HTERT RPE-1 (cell line): Measurements from ENCODE around the gene DCD.
"Not testable (repeated sequence)": the region's sequence is repeated elsewhere in the genome, so short reads cannot be mapped to it uniquely, and the experiment has no call there.

Source experiments
- in situ Hi-C: fragments of 300-500 bp; cut with MboI; formaldehyde crosslinking; loops from 4 replicates; pipeline ENCODE4 v1.14.3; 2020; ENCODE audit warnings: low sequenced_read_pairs

Gene DCD

GRCh38 chr12:54654926-54655325 is 6.8 kb upstream of the DCD start:
- in situ Hi-C loops: no loop called here

GRCh38 chr12:54653025-54653424 is 4.9 kb upstream of the DCD start:
- in situ Hi-C loops: no loop called here

DNA sequence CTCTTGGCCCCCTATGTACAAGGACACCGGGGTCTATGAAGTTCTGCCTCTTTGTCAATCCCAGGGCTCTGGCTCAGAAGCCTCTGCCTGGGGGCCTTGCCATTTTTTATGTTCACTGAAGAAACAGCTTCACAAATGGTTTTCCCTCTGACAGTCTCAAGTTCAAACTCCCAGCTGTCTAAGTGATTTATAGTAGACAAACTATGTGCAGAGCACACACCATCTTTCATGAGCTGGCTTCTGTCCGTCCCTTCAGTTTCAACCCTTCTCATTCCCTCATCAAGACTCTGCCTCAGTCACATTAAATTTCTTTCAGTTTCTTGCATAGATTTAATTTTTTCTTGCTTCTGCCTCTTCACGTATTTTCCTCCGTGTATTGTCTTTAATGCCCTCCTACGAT is 2.7 kb upstream of the DCD start:
- in situ Hi-C loops: no loop called here

- in situ Hi-C loops: no loop called here
These were observed 2.2 kb upstream of the DCD start for GRCh38 chr12:54650409-54650808.

- in situ Hi-C loops: no loop called here
These were observed 1.7 kb upstream of the DCD start for GRCh38 chr12:54649825-54650224.

GRCh38 chr12:54641554-54641953 is 6.6 kb downstream of the DCD start:
- in situ Hi-C loops: no loop called here

- in situ Hi-C loops: no loop called here
These were observed 7.1 kb downstream of the DCD start for GRCh38 chr12:54641089-54641488.

DNA sequence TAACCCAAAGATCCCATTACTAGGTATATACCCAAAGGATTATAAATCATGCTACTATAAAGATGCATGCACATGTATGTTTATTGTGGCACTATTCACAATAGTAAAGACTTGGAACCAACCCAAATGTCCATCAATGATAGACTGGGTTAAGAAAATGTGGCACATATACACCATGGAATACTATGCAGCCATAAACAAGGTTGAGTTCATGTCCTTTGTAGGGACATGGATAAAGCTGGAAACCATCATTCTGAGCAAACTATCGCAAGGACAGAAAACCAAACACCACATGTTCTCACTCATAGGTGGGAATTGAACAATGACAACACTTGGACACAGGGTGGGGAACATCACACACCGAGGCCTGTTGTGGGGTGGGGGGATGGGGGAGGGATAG is 9.1 kb downstream of the DCD start:
- in situ Hi-C loops: not testable (repeated sequence)

DNA sequence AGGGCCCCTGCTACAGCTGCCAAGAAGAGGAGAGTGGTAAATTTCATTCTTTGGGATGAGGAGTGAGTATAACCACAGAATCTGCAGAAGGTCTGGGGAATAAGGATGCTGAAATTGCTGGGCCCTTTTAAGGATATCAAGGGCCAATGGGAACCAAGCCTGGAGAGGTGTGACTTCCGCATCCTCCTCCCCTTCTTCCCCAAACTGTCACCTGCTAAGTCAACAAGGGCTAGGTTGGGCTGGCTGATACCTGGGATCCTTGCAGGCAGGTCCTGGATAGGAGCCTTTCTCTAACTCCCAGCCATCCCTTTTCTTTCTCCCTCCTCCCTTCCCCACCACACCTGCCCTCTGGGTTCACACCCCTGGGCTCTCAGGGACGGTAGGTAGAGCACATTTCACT is 13.4 kb downstream of the DCD start, which contains the start of gene LACRT:
TSS of gene LACRT (minus strand) at position 101 of the 400 bp plus-strand sequence. CDS start at position 47, 54 bp downstream.
- in situ Hi-C loops: no loop called here

DNA sequence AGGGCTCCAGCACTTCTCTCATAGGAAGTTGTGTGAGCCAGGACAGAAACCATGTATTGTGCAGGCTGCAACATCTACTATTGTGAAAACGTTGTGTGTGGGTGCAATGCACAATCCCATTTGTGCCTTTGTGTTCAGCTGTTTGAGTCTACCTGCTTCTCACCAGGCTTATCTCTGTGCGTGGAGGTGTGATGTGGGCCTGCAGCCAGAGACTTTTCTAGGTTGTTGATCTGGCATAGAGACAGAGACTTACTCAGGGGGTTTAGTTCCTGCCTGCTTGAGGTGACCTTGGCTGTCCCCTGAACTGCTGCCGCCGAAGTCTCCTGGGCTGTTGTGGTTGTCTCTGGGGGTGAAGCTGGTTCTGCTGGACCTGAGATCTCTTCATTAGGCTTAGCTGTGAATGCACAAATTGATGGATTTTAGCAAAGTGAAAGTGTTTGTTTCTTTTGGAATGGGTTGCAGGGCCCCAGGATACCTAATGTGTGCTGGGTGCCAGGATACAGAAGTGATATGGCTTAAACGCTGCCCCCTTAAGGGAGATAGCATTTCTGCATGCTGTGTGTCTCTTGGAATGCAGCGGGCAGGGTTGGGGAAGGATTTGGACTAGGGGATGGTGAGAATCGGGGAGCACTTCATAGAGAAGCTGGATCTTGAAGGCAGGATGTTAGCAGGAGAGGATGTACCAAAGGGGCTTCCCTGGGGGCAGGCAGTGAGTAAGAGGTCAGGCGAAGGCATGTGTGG is 16.0 kb downstream of the DCD start:
- in situ Hi-C loops: no loop called here

GRCh38 chr12:54631551-54631950 is 16.6 kb downstream of the DCD start:
- in situ Hi-C loops: no loop called here

DNA sequence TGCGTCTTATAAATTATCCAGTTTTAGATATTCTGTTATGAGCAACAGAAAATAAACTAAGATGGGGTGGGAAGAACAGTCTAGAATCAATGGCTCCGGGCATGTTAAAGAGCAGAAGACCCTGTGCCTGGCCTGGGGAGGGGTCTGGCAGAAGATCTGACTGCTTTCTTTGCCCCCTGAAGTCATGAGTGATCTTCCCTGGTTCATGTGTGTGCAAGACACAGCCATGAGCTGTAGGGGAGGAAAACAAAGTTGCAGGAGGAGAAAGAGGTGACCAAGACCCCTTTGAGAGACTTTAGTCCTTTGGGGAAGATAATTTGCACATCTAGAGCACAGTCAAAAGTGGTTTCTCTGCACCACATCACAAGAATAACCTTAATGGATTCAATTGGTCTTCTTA is 18.2 kb downstream of the DCD start:
- in situ Hi-C loops: no loop called here

DNA sequence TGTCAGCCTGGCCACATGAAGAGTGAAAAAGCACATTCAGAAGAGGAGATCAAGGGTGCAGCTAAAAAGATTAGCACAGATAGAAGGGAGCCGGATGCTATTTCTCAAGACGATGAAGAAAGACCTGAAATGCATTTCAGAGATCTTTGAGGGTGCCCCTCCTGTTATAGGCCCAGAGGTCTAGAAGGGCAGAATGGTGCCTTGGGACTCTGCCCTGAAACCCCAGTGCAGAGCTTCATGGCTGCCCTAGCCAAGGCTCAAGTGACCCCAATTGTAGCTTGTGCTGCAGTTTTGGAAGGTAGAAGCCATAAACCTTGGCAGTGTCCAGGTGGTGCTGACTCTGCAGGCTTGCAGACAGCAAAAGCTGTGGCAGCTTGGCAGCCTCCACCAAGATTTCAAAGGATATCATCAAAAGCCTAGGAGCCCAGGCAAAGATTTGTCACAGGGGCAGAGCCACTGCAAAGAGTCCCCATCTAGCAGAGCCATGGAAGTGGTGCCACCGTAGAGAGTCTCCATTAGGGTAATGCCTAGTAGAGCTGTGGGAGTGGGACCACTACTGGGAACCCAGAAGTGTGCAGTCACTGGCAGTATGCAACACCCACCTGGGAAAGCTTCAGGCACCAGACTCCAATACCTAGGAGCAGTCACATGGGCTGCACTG is 19.8 kb downstream of the DCD start:
- in situ Hi-C loops: no loop called here

- in situ Hi-C loops: no loop called here
These were observed 20.9 kb downstream of the DCD start for GRCh38 chr12:54627304-54627703.

- in situ Hi-C loops: no loop called here
These were observed 22.6 kb downstream of the DCD start for GRCh38 chr12:54625598-54625997.

DNA sequence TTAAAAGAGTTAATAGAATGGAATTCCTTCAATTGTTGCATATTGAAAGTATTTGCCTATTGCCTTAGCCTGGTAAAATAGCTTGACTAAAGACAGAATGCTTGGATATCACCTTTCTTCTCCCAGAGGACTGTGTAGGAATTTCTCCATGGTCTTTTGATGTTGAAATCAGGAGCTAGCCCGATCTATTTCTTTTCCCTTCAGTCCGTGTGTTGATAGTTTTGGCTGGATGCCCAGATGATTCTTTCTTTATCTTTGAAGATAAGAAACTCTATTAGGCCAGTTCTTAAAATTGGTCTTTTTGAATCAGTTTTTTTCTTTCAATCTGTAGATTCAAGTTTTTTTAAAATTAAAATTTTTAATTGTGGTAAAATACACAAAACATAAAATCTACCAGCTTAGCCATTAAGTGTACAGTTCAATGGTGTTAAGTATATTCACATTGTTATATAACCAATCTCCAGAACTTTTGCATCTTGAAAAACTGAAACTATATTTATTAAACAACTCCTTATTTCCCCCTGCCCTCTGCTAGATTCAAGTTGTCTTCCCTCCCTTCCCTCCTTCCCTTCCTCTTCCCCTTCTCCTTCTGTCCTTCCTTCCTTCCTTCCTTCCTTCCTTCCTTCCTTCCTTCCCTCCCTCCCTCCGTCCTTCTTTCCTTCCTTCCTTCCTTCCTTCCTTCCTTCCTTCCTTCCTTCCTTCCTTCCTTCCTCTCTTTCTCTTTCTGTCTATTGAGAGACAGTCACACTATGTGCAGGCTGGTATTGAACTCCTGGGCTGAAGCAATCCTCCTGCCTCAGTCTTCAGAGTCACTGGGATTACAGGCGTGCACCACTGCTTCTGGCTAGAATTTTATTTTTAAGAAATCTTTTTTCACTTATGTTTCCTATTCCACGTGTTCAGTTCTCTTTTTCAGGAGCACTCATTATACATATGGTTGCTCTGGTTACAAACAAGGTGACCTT is 23.6 kb downstream of the DCD start:
- in situ Hi-C loops: no loop called here

DNA sequence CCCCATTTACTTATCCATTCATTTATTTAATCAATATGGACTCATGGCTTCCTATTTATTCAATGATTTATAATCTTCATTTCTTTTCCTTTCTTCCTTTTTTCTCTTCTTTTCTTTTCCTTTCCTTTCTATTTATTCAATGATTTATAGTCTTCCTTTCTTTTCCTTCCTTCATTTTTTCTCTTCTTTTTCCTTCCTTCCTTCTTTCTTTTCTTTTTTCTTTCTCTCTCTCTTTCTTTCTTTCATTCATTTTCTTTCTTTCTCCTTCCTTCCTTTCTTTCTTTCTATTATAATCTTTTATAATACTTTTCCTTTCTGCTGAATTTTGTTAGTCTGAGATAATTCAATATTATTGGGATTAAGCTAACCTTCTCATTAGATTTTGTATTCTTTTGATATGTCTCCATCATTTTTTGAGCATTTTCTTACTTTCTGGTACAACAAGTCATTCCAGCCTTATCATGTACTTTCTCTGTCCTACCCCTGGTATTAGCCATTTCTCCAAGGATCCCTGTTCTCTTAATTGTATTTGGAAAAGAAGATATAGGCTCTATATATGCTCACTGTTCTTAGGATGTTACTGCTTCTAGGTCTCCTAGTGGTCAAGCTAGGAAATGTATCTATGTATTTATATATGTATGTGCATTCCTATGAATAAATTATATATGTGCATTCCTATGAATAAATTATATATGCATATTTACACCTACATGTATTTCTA is 25.5 kb downstream of the DCD start:
- in situ Hi-C loops: no loop called here

DNA sequence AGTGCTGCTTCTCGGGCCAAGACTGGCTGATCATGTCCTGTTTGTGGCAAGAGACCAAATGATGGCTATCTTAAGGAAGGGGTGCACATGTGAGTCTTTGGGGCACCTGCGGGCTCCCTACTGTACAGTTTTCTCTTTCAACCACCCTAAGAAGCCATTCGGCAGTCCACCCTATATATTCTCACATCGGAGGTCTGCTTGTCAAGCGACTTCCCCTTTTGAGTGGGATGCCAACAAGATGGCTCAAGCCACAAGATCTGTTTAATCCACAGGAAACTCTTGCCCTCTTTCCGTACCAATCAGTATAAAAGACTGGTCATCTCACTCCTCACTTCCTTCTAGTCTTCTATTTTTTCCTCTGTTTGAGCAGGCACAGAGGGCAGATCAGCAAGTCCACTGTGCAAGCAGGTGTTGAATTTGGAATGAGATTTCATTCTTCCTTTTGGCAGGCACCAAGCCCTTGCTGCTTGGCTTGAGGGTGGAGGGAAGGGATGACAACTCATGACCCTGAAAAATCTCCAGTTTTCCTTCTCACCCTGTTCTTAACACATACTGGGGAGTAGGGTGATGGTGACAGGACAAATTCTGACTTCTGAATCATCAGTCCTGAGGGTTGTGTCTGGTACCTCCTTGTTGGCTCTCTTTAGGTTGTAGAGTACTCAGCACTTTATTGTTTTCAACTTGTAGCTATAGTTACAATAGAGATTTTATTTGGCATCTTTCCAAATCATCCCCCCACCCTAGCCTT is 31.1 kb downstream of the DCD start:
- in situ Hi-C loops: no loop called here

DNA sequence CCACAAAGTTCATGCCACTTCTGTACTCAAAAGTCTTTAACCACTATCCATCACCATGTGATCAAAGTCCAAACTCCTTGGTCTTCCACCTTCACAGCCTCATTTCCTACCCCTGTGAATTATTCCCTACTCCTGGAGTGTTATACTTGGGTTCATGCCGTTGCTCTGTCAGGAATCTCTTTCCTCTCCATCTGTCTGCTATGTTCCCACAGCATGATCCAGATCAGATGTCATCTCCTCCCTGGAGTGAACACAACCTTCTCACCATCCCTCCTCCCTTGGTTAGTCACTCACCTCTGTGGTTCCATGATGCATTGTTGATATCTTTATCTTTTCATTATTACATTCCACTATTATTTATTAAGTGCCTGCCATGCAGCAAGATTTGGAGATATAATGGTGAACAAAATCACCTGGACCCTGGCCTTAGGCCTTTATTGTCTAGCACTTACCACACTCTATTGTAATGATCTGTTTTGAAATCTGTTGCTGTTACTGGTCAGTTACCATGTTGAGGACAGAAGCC is 35.9 kb downstream of the DCD start:
- in situ Hi-C loops: no loop called here

- in situ Hi-C loops: no loop called here
These were observed 36.4 kb downstream of the DCD start for GRCh38 chr12:54611715-54612149.
